ENCODE measurements around the gene BEND6. TPM values are rescaled to one million over a fixed set of nuclear protein-coding genes. Genes with fewer than 3 reads are reported as not detected.

The BEND6 gene
- polyA plus RNA-seq, 1 of the 3 experiments (the other 2 are of a cell fraction) = 6.9 TPM

- Histone ChIP-seq H3K27me3 (ENCODE audit: insufficient read depth) (no peaks in the 10 kb centered on the region), H3K4me2 (0 out of 2 replicates have a peak overlapping the region, but pooled peaks have one; percentile 1), H3K27ac (ENCODE audit: low read depth in 2 of 2, low read length in 1 of 2) (peak overlapping the region; percentile 50 to 55; a peak in 3 of 4 replicates), H3K36me3 (replicated peaks in 1 of 2; ENCODE audit: control insufficient read depth in 1 of 2, insufficient read depth in 2 of 2, low read length in 1 of 2) (peaks cover 0 to 4% of the 10 kb centered on the region in 2 experiments), H2AFZ (ENCODE audit: low read depth) (peak overlapping the region; percentile 36; the same call in 1 of the 2 replicates), H3K4me3 (ENCODE audit: low read depth in 2 of 2, low read length in 1 of 2) (no peak overlapping the region), H3K9me3 (no peaks in the 10 kb centered on the region), H4K20me1 (ENCODE audit: insufficient read depth) (no peaks in the 10 kb centered on the region), H3K9me2 (no peaks in the 10 kb centered on the region), H3K79me2 (ENCODE audit: insufficient read depth) (peaks cover 37% of the 10 kb centered on the region), H3K9ac (peak overlapping the region; percentile 0; the same call in 1 of the 2 replicates), H3F3A (replicated peaks; ENCODE audit: insufficient read depth) (peaks cover 12% of the 10 kb centered on the region), H3K4me1 (ENCODE audit: control insufficient read depth in 1 of 2, insufficient read depth in 2 of 2, low read depth in 1 of 2, low read length in 1 of 2) (peaks cover 10 to 26% of the 10 kb centered on the region in 2 experiments; a peak in 3 of 4 replicates)
- DNase-seq = no peak
- WGBS (ENCODE audit: low lambda C conversion rate) = 83% methylated on average over 1 of the region's 1 CpG
- CTCF ChIA-PET = interaction anchor here (1.1 to 2.7 kb wide), 6 partner anchors 7 to 110 kb away, joined by 3 to 14 read pairs (median 10); partner anchors contain the start of gene BEND6
- TF ChIP-seq FOSL2 (IDR thresholded peaks at IDR 0.05; ENCODE audit: borderline replicate concordance, low read depth) (peak; percentile 23; the same call in 1 of the 2 replicates), JUND (IDR thresholded peaks at IDR 0.05) (peak; percentile 53), SMC3 (IDR thresholded peaks at IDR 0.05; ENCODE audit: low read depth, low read length) (no peak), TCF12 (IDR thresholded peaks at IDR 0.05) (0 out of 2 replicates have a peak, but pooled peaks have one; percentile 8), ZBTB33 (IDR thresholded peaks at IDR 0.05; ENCODE audit: borderline replicate concordance, low read depth) (no peak), RAD21 (IDR thresholded peaks at IDR 0.05; ENCODE audit: low read length) (no peak), EP300 (IDR thresholded peaks at IDR 0.05; ENCODE audit: borderline replicate concordance in 1 of 2, low read depth in 1 of 2, low read length in 1 of 2) (no peak), REST (IDR thresholded peaks at IDR 0.05; ENCODE audit: low read depth, low read length) (no peak), POLR2AphosphoS5 (IDR thresholded peaks at IDR 0.05; ENCODE audit: low read depth, low read length) (no peak)
- POLR2A ChIA-PET = no interaction called here
These were observed 43.1 kb upstream of the BEND6 start for GRCh38 chr6:56911847-56912246.

GRCh38 chr6:56913285-56914074 is 41.4 kb upstream of the BEND6 start:
- Histone ChIP-seq H2AFZ (ENCODE audit: low read depth) (no peak overlapping the region), H3K36me3 (replicated peaks in 1 of 2; ENCODE audit: control insufficient read depth in 1 of 2, insufficient read depth in 2 of 2, low read length in 1 of 2) (no peaks in the 10 kb centered on the region), H3K27ac (ENCODE audit: low read depth in 2 of 2, low read length in 1 of 2) (peak overlapping the region in 1 of 2 experiments; percentile 77; a peak in 3 of 4 replicates), H3K9ac (no peak overlapping the region), H3K4me1 (ENCODE audit: control insufficient read depth in 1 of 2, insufficient read depth in 2 of 2, low read depth in 1 of 2, low read length in 1 of 2) (peaks cover 8 to 27% of the 10 kb centered on the region in 2 experiments; a peak in 3 of 4 replicates), H4K20me1 (ENCODE audit: insufficient read depth) (no peaks in the 10 kb centered on the region), H3F3A (replicated peaks; ENCODE audit: insufficient read depth) (peaks cover 7% of the 10 kb centered on the region), H3K27me3 (ENCODE audit: insufficient read depth) (no peaks in the 10 kb centered on the region), H3K9me2 (no peaks in the 10 kb centered on the region), H3K4me3 (ENCODE audit: low read depth in 2 of 2, low read length in 1 of 2) (no peak overlapping the region), H3K79me2 (ENCODE audit: insufficient read depth) (peaks cover 37% of the 10 kb centered on the region), H3K4me2 (no peak overlapping the region), H3K9me3 (no peaks in the 10 kb centered on the region)
- no peak for DNase-seq
- POLR2A ChIA-PET = no interaction called here
- CTCF ChIA-PET = interaction anchor here (0.9 to 2.7 kb wide), 10 partner anchors 9 to 403 kb away, joined by 3 to 14 read pairs (median 5); partner anchors contain the start of genes BEND6 and PRIM2
- 47% methylated on average over 3 of the region's 3 CpGs for WGBS (ENCODE audit: low lambda C conversion rate)
- TF ChIP-seq YY1 (IDR thresholded peaks at IDR 0.05; ENCODE audit: low read depth) (no peak), TEAD4 (IDR thresholded peaks at IDR 0.05; ENCODE audit: borderline replicate concordance, insufficient read depth) (no peak), EP300 (IDR thresholded peaks at IDR 0.05; ENCODE audit: borderline replicate concordance in 1 of 2, low read depth in 1 of 2, low read length in 1 of 2) (peak in 1 of 2 experiments; percentile 75; a peak in 2 of 4 replicates), RCOR1 (IDR thresholded peaks at IDR 0.05; ENCODE audit: low read length) (peak; percentile 78), REST (IDR thresholded peaks at IDR 0.05; ENCODE audit: low read depth, low read length) (no peak), SMC3 (IDR thresholded peaks at IDR 0.05; ENCODE audit: low read depth, low read length) (no peak), GATA2 (CRISPR knock-in tag; IDR thresholded peaks at IDR 0.05) (peak; percentile 78), RXRA (IDR thresholded peaks at IDR 0.05; ENCODE audit: borderline replicate concordance, low read depth) (no peak), GABPA (IDR thresholded peaks at IDR 0.05; ENCODE audit: low read depth) (no peak)
